Placental pericyte (primary cell): ENCODE results near the gene CLEC3B. TPM values are rescaled to one million over a fixed set of nuclear protein-coding genes. Genes with fewer than 3 reads are reported as not detected.

Experiments
- small RNA-seq: library from RNA; depleted of rRNA; stranded (forward); fragments of <200 nt; gene quantifications from one replicate; pipeline ENCODE3, GENCODE V24; 2012; ENCODE audit warnings: low replicate concordance
- total RNA-seq: library from RNA; depleted of rRNA; stranded (reverse); fragments of >200 nt; gene quantifications from 2 replicates; pipeline ENCODE4 v1.2.3, GENCODE V29; 2012

Gene CLEC3B
- total RNA-seq, result not detected in 2 replicates

GRCh38 chr3:45026038-45026437 is at the start of gene CLEC3B:
Gene CLEC3B (plus strand): TSS chr3:45026303. CDS start chr3:45026363, 60 bp downstream.

Small RNA genes lying within 50 kb of the gene (small RNA-seq; reads per million reads assigned to genes)
- not detected for gene RNU5B-3P

Other genes with a start within 250 kb of the CLEC3B start
- 7.6 and 10.5 TPM in 2 replicates for gene TMEM42, start 164.4 kb upstream of the CLEC3B start, total RNA-seq
- not detected in 2 replicates for gene TGM4, start 151.7 kb upstream of the CLEC3B start, total RNA-seq
- gene ZDHHC3, start 50.1 kb upstream of the CLEC3B start, total RNA-seq, result 68.9 and 72.4 TPM in 2 replicates
- gene EXOSC7, start 50.1 kb upstream of the CLEC3B start, total RNA-seq, result 34.1 and 55.6 TPM in 2 replicates
- 88.0 and 183 TPM in 2 replicates for gene CDCP1, start 120.1 kb downstream of the CLEC3B start, total RNA-seq
- gene TMEM158, start 200.0 kb downstream of the CLEC3B start, total RNA-seq, result 70.0 and 453 TPM in 2 replicates